ENCODE results near the gene FERMT2. TPM values are rescaled to one million over a fixed set of nuclear protein-coding genes. Genes with fewer than 3 reads are reported as not detected.

The FERMT2 gene
- total and polyA plus RNA-seq, 3 donors from 2014 or later = 36.8 to 45.7 (median 37.6) TPM

DNA sequence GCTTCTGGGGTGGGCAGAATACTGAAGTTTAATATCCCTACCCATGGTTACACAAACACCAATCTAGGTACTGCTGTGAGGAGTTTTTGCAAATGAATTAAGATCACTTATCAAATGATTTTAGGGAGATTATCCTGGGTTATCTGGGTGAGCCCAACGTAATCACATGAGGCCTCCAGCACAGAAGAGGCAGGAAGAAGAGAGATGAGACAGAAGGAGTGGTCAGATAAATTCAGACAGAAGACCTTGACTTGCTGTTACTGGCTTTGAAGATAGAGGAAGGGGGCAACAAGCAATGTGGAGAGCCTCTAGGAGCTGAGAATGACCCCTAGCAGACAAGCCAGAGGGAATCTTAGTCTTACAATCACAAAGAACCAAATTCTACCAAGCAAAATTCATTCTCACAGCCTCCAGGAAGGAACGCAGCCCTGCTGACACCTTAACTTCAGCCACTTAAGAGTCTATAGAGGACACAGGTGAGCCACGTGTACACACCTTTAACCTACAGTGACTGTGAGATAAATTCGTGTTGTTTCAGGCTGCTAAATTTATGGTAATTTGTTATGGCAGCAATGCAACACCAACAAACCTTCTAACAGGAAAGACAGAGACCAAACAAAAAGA is 49.4 kb downstream of the FERMT2 start:
- no peaks in the 10 kb centered on the region for H3K36me3 ChIP-seq (ENCODE audit: low read depth, missing control alignments)
- H3K9me3 ChIP-seq = no peaks in the 10 kb centered on the region
- DNase-seq = no peak
- H3K27me3 ChIP-seq = no peaks in the 10 kb centered on the region
- intact Hi-C loops (cut with DNase I; ENCODE audit: low total_unique reads) = no loop called here
- H3K27ac ChIP-seq = no peak overlapping the region
- WGBS, 2 donors = 59 to 64% methylated on average over 4 of the region's 4 CpGs
- no peaks in the 10 kb centered on the region for H3K4me1 ChIP-seq
- H3K4me3 ChIP-seq = no peak overlapping the region
- no peak for TF ChIP-seq POLR2A (IDR thresholded peaks at IDR 0.05)
- TF ChIP-seq, protein P1, sequence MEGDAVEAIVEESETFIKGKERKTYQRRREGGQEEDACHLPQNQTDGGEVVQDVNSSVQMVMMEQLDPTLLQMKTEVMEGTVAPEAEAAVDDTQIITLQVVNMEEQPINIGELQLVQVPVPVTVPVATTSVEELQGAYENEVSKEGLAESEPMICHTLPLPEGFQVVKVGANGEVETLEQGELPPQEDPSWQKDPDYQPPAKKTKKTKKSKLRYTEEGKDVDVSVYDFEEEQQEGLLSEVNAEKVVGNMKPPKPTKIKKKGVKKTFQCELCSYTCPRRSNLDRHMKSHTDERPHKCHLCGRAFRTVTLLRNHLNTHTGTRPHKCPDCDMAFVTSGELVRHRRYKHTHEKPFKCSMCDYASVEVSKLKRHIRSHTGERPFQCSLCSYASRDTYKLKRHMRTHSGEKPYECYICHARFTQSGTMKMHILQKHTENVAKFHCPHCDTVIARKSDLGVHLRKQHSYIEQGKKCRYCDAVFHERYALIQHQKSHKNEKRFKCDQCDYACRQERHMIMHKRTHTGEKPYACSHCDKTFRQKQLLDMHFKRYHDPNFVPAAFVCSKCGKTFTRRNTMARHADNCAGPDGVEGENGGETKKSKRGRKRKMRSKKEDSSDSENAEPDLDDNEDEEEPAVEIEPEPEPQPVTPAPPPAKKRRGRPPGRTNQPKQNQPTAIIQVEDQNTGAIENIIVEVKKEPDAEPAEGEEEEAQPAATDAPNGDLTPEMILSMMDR (IDR thresholded peaks at IDR 0.05) = no peak

DNA sequence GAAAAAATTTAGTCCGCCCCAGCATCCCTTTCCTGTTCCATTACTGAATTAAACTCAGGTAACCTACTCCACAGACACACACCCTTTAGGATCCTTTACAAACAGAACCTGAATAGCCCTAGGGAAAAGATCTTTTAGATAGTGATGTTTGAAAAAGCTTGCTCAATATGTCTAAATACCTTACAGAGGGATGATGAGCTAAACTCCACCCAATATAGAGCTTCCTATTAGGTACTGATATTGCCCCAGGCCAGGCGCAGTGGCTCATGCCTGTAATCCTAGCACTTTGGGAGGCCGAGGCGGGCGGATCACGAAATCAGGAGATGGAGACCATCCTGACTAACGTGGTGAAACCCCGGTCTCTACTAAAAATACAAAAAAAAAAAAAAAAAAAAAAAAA is 50.1 kb downstream of the FERMT2 start:
- Histone ChIP-seq H3K9me3 (no peaks in the 10 kb centered on the region), H3K27ac (no peak overlapping the region), H3K4me1 (no peaks in the 10 kb centered on the region), H3K4me3 (no peak overlapping the region), H3K36me3 (ENCODE audit: low read depth, missing control alignments) (no peaks in the 10 kb centered on the region), H3K27me3 (no peaks in the 10 kb centered on the region)
- WGBS, 2 donors = 82 to 87% methylated on average over 6 to 8 of the region's 8 CpGs
- intact Hi-C loops (cut with DNase I; ENCODE audit: low total_unique reads) = no loop called here
- DNase-seq = no peak
- TF ChIP-seq, protein P1 (IDR thresholded peaks at IDR 0.05) = no peak
- TF ChIP-seq POLR2A (IDR thresholded peaks at IDR 0.05) = no peak

DNA sequence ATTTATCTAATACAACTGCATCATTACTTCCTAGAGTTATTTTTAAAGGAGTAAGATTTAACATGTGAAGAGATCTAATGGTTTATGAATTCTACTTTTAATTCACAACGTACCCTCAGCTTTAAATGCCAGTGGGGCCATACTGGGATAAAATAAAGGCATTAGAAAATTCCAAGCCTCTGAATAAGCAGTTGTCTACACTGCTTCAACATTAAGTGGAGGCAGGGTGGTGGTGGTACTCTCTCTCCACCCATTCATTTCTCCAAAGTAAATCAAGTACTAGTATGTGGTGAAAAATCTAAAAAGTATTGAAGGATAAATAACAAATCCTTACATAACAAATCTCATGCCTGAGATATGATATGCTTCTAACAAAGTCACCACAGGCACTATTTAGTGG is 52.4 kb downstream of the FERMT2 start:
- intact Hi-C loops (cut with DNase I; ENCODE audit: low total_unique reads) = no loop called here
- H3K4me1 ChIP-seq = no peaks in the 10 kb centered on the region
- TF ChIP-seq, protein P1 (IDR thresholded peaks at IDR 0.05) = no peak
- TF ChIP-seq POLR2A (IDR thresholded peaks at IDR 0.05) = no peak
- no peak overlapping the region for H3K4me3 ChIP-seq
- no peaks in the 10 kb centered on the region for H3K36me3 ChIP-seq (ENCODE audit: low read depth, missing control alignments)
- DNase-seq = no peak
- H3K27ac ChIP-seq = no peak overlapping the region
- H3K27me3 ChIP-seq = no peaks in the 10 kb centered on the region
- no peaks in the 10 kb centered on the region for H3K9me3 ChIP-seq
- WGBS, 2 donors = 91% methylated on average over 1 of the region's 1 CpG

DNA sequence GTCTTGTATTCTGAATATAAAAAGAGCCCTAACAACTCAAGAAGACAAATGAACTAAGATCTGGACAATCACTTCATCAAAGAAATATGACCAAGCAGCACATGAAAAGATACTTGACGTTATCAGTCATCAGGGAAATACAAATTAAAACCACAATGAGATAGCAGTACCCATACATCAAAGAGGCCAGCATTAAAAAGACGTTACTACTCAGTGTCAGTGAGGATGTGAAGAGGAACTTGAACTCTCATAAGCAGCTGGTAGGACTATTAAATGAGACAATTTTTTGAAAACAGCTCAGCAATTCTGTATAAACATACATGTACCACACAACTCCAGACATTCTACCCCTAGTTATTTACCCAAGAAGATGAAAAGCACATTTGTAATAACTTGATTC is 55.9 kb downstream of the FERMT2 start:
- Histone ChIP-seq H3K4me1 (no peaks in the 10 kb centered on the region), H3K4me3 (no peak overlapping the region), H3K9me3 (no peaks in the 10 kb centered on the region), H3K36me3 (ENCODE audit: low read depth, missing control alignments) (no peaks in the 10 kb centered on the region), H3K27me3 (no peaks in the 10 kb centered on the region), H3K27ac (no peak overlapping the region)
- no peak for DNase-seq
- 48 to 57% methylated on average over 2 of the region's 2 CpGs for WGBS, 2 donors
- intact Hi-C loops (cut with DNase I; ENCODE audit: low total_unique reads) = no loop called here
- no peak for TF ChIP-seq POLR2A (IDR thresholded peaks at IDR 0.05)
- TF ChIP-seq, protein P1 (IDR thresholded peaks at IDR 0.05) = no peak

DNA sequence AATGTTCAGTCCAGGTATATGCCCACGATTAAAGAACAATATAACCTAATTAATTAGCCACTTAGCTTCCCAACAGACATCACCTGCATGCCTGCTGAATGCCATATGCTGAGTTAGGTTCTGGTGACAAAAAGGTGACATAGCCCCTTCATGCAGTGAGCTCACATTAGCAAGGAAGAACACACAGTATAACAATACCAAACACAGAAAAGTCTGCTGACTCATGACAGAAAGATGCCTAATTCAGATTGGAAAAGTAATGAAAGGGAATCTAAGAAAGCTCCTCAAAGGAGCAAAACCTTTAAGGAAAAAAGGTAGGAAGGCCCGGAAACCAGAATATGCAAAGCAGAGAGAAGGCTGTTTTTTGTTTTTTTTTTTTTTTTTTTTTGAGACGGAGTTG is 59.0 kb downstream of the FERMT2 start:
- no peak for DNase-seq
- TF ChIP-seq, protein P1 (IDR thresholded peaks at IDR 0.05) = no peak
- TF ChIP-seq POLR2A (IDR thresholded peaks at IDR 0.05) = no peak
- no peaks in the 10 kb centered on the region for H3K36me3 ChIP-seq (ENCODE audit: low read depth, missing control alignments)
- H3K4me1 ChIP-seq = no peaks in the 10 kb centered on the region
- no peak overlapping the region for H3K27ac ChIP-seq
- H3K27me3 ChIP-seq = no peaks in the 10 kb centered on the region
- intact Hi-C loops (cut with DNase I; ENCODE audit: low total_unique reads) = no loop called here
- 91 to 97% methylated on average over 3 of the region's 3 CpGs for WGBS, 2 donors
- no peak overlapping the region for H3K4me3 ChIP-seq
- H3K9me3 ChIP-seq = no peaks in the 10 kb centered on the region

Data from testis (tissue), 3 donors.